ENCODE measurements around the gene PIGW.

Gene PIGW

GRCh38 chr17:36509272-36509985 is 25.4 kb upstream of the PIGW start:
- DNase-seq = no peak

GRCh38 chr17:36510636-36511035 is 24.2 kb upstream of the PIGW start:
- no peak for DNase-seq

GRCh38 chr17:36511216-36511615 is 23.6 kb upstream of the PIGW start:
- no peak for DNase-seq

- no peak for DNase-seq
These were observed 22.1 kb upstream of the PIGW start for GRCh38 chr17:36512641-36513040.

GRCh38 chr17:36514856-36515255 is 19.9 kb upstream of the PIGW start:
- DNase-seq = no peak

GRCh38 chr17:36515837-36516236 is 18.9 kb upstream of the PIGW start:
- DNase-seq = no peak

GRCh38 chr17:36523113-36523512 is 11.7 kb upstream of the PIGW start:
- DNase-seq = no peak

GRCh38 chr17:36524428-36524876 is 10.3 kb upstream of the PIGW start:
- no peak for DNase-seq

- DNase-seq = no peak
These were observed 9.7 kb upstream of the PIGW start for GRCh38 chr17:36525113-36525512.

GRCh38 chr17:36525888-36526287 is 8.9 kb upstream of the PIGW start:
- DNase-seq = no peak

GRCh38 chr17:36527621-36528250 is 7.1 kb upstream of the PIGW start:
- DNase-seq = no peak

GRCh38 chr17:36529121-36529520 is 5.7 kb upstream of the PIGW start:
- no peak for DNase-seq

GRCh38 chr17:36532435-36532975 is 2.3 kb upstream of the PIGW start:
- no peak for DNase-seq

GRCh38 chr17:36533935-36534839 is 600 bp upstream of the PIGW start:
- peak in 5 of 6 experiments; percentile 18 to 75 (median 45) for DNase-seq

GRCh38 chr17:36535669-36536081 is 888 bp downstream of the PIGW start:
- DNase-seq = no peak

GRCh38 chr17:36540696-36541095 is 5.9 kb downstream of the PIGW start:
- no peak for DNase-seq

- no peak for DNase-seq
These were observed 8.0 kb downstream of the PIGW start for GRCh38 chr17:36542755-36543154.

GRCh38 chr17:36544044-36544306 is 9.2 kb downstream of the PIGW start:
- DNase-seq = no peak

- DNase-seq = peak; percentile 79 to 92 (median 89)
These were observed 9.7 kb downstream of the PIGW start, which contains the start of gene GGNBP2 for GRCh38 chr17:36544307-36545076. Gene GGNBP2, plus strand, starts transcription at chr17:36544919. Its CDS starts 806 bp downstream, at chr17:36545725.

GRCh38 chr17:36545077-36545464 is 10.3 kb downstream of the PIGW start:
- DNase-seq = no peak

GRCh38 chr17:36545465-36546417 is 11.0 kb downstream of the PIGW start:
- DNase-seq = peak; percentile 93 to 97 (median 96)

Measured in stimulated activated naive CD4-positive, alpha-beta T cell (primary cell).